Adrenal gland (tissue), 5 donors: ENCODE measurements around the gene HS6ST2.

Source experiments
- POLR2A ChIP-seq, 2 donors: fragments of 450-650 bp; IDR thresholded peaks; one replicate each; pipeline ENCODE4 v1.6.1; 2017; ENCODE audit warnings: antibody characterized with exemption in 2 of 2, mild to moderate bottlenecking in 2 of 2, moderate library complexity in 1 of 2
- TF ChIP-seq, protein P1 (sequence below), 6 experiments: fragments of 450-650 bp in 4 of 6; fragments of 200-600 bp in 2 of 6; sonication (generic) in 1 of 6; IDR thresholded peaks; 1 replicate in 5 of 6; 2 replicates in 1 of 6; pipeline versions ENCODE4 v1.5.1 to v1.8.0; 2016 to 2021; ENCODE audit warnings: antibody characterized with exemption in 6 of 6, mild to moderate bottlenecking in 2 of 6, moderate library complexity in 1 of 6
- donor health status: DM: no; HTN: no; CAD: no.

DNA sequence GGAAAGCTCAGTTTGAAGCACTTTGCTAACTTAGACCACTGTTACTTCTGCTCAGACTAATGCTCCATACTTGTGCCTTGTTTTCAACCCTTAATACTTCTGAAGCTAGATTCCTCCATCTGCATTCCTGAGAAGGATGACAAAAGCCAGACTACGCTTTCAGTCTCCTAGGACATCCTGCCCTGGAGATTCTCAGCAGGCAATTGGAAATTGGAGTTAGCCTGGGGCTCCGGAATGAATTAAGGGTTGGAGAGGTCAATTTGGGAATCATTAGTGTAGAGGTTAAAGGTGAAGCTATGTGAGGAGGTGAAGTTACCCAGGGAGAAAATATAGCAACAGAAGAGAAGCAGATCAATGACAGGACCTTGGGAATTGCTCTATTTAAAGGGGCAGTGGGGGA lies 253.7 kb downstream of the HS6ST2 start:
- TF ChIP-seq, protein P1, sequence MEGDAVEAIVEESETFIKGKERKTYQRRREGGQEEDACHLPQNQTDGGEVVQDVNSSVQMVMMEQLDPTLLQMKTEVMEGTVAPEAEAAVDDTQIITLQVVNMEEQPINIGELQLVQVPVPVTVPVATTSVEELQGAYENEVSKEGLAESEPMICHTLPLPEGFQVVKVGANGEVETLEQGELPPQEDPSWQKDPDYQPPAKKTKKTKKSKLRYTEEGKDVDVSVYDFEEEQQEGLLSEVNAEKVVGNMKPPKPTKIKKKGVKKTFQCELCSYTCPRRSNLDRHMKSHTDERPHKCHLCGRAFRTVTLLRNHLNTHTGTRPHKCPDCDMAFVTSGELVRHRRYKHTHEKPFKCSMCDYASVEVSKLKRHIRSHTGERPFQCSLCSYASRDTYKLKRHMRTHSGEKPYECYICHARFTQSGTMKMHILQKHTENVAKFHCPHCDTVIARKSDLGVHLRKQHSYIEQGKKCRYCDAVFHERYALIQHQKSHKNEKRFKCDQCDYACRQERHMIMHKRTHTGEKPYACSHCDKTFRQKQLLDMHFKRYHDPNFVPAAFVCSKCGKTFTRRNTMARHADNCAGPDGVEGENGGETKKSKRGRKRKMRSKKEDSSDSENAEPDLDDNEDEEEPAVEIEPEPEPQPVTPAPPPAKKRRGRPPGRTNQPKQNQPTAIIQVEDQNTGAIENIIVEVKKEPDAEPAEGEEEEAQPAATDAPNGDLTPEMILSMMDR (IDR thresholded peaks at IDR 0.05) = no peak
- no peak for TF ChIP-seq POLR2A (IDR thresholded peaks at IDR 0.05)
